HEK293 (cell line): Measurements from ENCODE around the gene LASP1NB.

Experiments used
- CTCF ChIP-seq: fragments of 450-650 bp; formaldehyde crosslinking; IDR thresholded peaks from 2 replicates; pipeline ENCODE4 v1.5.1; 2016; ENCODE audit warnings: missing biosample characterization, missing genetic modification characterization
- PRDM10 ChIP-seq: fragments of 450-650 bp; formaldehyde crosslinking; IDR thresholded peaks from 2 replicates; pipeline ENCODE4 v1.5.1; 2016; ENCODE audit warnings: missing biosample characterization, missing genetic modification characterization
- YY1 ChIP-seq: fragments of 450-650 bp; formaldehyde crosslinking; IDR thresholded peaks from 2 replicates; pipeline ENCODE4 v1.5.1; 2018; ENCODE audit warnings: missing biosample characterization, missing genetic modification characterization
- ZFP3 ChIP-seq: fragments of 450-650 bp; formaldehyde crosslinking; IDR thresholded peaks from 2 replicates; pipeline ENCODE4 v1.5.1; 2016; ENCODE audit warnings: low read depth, missing biosample characterization, missing genetic modification characterization
- ZNF148 ChIP-seq: fragments of 450-650 bp; formaldehyde crosslinking; IDR thresholded peaks from 2 replicates; pipeline ENCODE4 v1.5.0; 2017; ENCODE audit warnings: missing biosample characterization, missing genetic modification characterization, borderline replicate concordance
- ZNF155 ChIP-seq: fragments of 450-650 bp; formaldehyde crosslinking; IDR thresholded peaks from 2 replicates; pipeline ENCODE4 v1.5.1; 2016; ENCODE audit warnings: missing biosample characterization, missing genetic modification characterization
- ZNF707 ChIP-seq: fragments of 450-650 bp; formaldehyde crosslinking; IDR thresholded peaks from 2 replicates; pipeline ENCODE4 v1.5.1; 2016; ENCODE audit warnings: missing biosample characterization, missing genetic modification characterization
- ZNF76 ChIP-seq: fragments of 450-650 bp; formaldehyde crosslinking; IDR thresholded peaks from 2 replicates; pipeline ENCODE4; 2016; ENCODE audit warnings: low read depth, missing biosample characterization, missing genetic modification characterization, borderline replicate concordance

- TF ChIP-seq ZNF707: no peak
- no peak for TF ChIP-seq ZNF76 (tag by site-specific recombination)
- TF ChIP-seq ZFP3 (tag by site-specific recombination): no peak
- TF ChIP-seq CTCF (tag by site-specific recombination): no peak
- no peak for TF ChIP-seq PRDM10
- TF ChIP-seq ZNF148 (tag by site-specific recombination): no peak
- no peak for TF ChIP-seq ZNF155
- no peak for TF ChIP-seq YY1
These were observed 26.5 kb upstream of the LASP1NB start for GRCh38 chr17:38898812-38899348.
